BLaER1 treated with 17β-estradiol and CSF1 and Interleukin-3, amounts not matched to agents 10 nM and 100 nM (cell line): ENCODE measurements around the gene ALDH1A2.

Source experiments
- H3K27ac ChIP-seq, 11 experiments: shearing (Covaris generic); formaldehyde crosslinking; 2 replicates each; pipeline ENCODE4 v1.8.1; 2022
- H3K27me3 ChIP-seq, 11 experiments: shearing (Covaris generic); formaldehyde crosslinking; 2 replicates each; pipeline ENCODE4 v1.8.1; 2022
- H3K36me3 ChIP-seq, 11 experiments: shearing (Covaris generic); formaldehyde crosslinking; 2 replicates each; pipeline ENCODE4 v1.8.1; 2022
- H3K4me1 ChIP-seq, 10 experiments: shearing (Covaris generic); formaldehyde crosslinking; 2 replicates each; pipeline ENCODE4 v1.8.1; 2022
- H3K4me2 ChIP-seq, 11 experiments: shearing (Covaris generic); formaldehyde crosslinking; 2 replicates each; pipeline ENCODE4 v1.8.1; 2022
- H3K4me3 ChIP-seq, 10 experiments: shearing (Covaris generic); formaldehyde crosslinking; 2 replicates each; pipeline ENCODE4 v1.8.1; 2022
- H3K9ac ChIP-seq, 11 experiments: shearing (Covaris generic); formaldehyde crosslinking; 2 replicates each; pipeline ENCODE4 v1.8.1; 2022
- H3K9me3 ChIP-seq, 11 experiments: shearing (Covaris generic); formaldehyde crosslinking; replicated peaks in 1 of 11; 2 replicates each; pipeline ENCODE4 v1.8.1; 2022
- H4K20me1 ChIP-seq, 11 experiments: shearing (Covaris generic); formaldehyde crosslinking; 2 replicates each; pipeline ENCODE4 v1.8.1; 2022
- Cebpa-rat ChIP-seq, 11 experiments: shearing (Covaris generic); IDR thresholded peaks; 2 replicates each; pipeline ENCODE4 v1.8.1; 2022

The ALDH1A2 gene

GRCh38 chr15:57946491-57947048, 118.9 kb downstream of the ALDH1A2 start:
- no peaks in the 10 kb centered on the region for H3K36me3 ChIP-seq
- no peak overlapping the region for H3K9ac ChIP-seq
- H3K4me3 ChIP-seq = no peak overlapping the region
- no peaks in the 10 kb centered on the region for H4K20me1 ChIP-seq
- no peak overlapping the region for H3K27ac ChIP-seq
- H3K4me2 ChIP-seq = no peak overlapping the region
- no peaks in the 10 kb centered on the region for H3K4me1 ChIP-seq
- no peaks in the 10 kb centered on the region for H3K9me3 ChIP-seq
- no peaks in the 10 kb centered on the region for H3K27me3 ChIP-seq
- TF ChIP-seq Cebpa-rat (IDR thresholded peaks at IDR 0.05) = no peak

DNA sequence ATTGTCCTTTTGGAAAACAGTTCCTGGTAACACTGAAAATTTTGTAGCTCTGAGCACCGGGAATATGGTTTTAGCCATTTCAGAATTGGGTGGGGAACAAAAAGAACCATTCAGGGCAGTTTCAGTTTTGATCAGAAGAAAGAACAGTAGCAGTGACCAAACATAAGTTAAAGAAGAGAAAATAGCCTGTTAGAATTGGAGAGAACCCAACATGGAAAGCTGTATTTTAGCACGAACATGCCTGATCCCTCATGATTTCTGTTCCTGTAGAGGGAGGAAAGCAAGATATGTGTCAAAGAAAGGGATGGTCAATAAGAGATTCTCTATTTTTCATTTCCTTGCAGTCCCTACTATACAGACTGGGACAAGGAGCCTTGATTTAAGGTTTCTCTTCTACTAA, 119.9 kb downstream of the ALDH1A2 start:
- Histone ChIP-seq H3K9me3 (no peaks in the 10 kb centered on the region), H3K9ac (no peak overlapping the region), H3K36me3 (no peaks in the 10 kb centered on the region), H3K27ac (no peak overlapping the region), H3K4me1 (no peaks in the 10 kb centered on the region), H3K27me3 (no peaks in the 10 kb centered on the region), H3K4me3 (no peak overlapping the region), H4K20me1 (no peaks in the 10 kb centered on the region), H3K4me2 (no peak overlapping the region)
- no peak for TF ChIP-seq Cebpa-rat (IDR thresholded peaks at IDR 0.05)

- Histone ChIP-seq H3K9me3 (peaks cover 0 to 4% (median 0%) of the 10 kb centered on the region in 11 experiments; a peak in 1 of 22 replicates), H3K27ac (no peak overlapping the region), H4K20me1 (no peaks in the 10 kb centered on the region), H3K36me3 (no peaks in the 10 kb centered on the region), H3K4me3 (no peak overlapping the region), H3K27me3 (no peaks in the 10 kb centered on the region), H3K4me2 (no peak overlapping the region), H3K4me1 (no peaks in the 10 kb centered on the region), H3K9ac (no peak overlapping the region)
- no peak for TF ChIP-seq Cebpa-rat (IDR thresholded peaks at IDR 0.05)
Observed at GRCh38 chr15:57943754-57944420, 121.6 kb downstream of the ALDH1A2 start.

- Histone ChIP-seq H3K9ac (no peak overlapping the region), H3K4me1 (no peaks in the 10 kb centered on the region), H3K27me3 (no peaks in the 10 kb centered on the region), H3K4me2 (no peak overlapping the region), H3K4me3 (no peak overlapping the region), H3K9me3 (peaks cover 0 to 4% (median 0%) of the 10 kb centered on the region in 11 experiments; a peak in 1 of 22 replicates), H3K27ac (no peak overlapping the region), H4K20me1 (no peaks in the 10 kb centered on the region), H3K36me3 (no peaks in the 10 kb centered on the region)
- TF ChIP-seq Cebpa-rat (IDR thresholded peaks at IDR 0.05) = no peak
Observed at GRCh38 chr15:57943171-57943570, 122.3 kb downstream of the ALDH1A2 start.

DNA sequence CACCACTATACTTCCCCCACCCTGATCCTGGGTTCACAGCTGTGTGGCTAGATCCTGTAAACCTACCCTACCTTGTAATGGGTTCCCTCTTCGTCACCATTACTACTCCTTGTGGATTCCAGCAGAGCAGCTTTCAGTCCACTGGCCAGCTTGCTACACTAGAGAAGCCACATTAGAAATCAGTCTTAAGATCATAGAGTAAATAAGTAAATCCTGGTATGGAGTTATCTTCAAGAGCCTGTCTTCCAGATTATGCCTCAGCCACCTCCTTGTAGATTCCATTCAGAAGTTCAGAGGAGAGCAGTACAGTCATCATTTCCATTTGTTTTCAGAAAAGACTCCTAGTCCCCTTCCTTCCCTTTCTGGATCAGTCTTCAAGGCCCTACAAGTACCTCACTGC, 123.7 kb downstream of the ALDH1A2 start:
- Histone ChIP-seq H3K9me3 (peaks cover 0 to 7% (median 0%) of the 10 kb centered on the region in 11 experiments; a peak in 2 of 22 replicates), H3K4me2 (no peak overlapping the region), H3K4me1 (no peaks in the 10 kb centered on the region), H3K36me3 (no peaks in the 10 kb centered on the region), H3K4me3 (no peak overlapping the region), H3K27me3 (no peaks in the 10 kb centered on the region), H3K9ac (no peak overlapping the region), H3K27ac (no peak overlapping the region), H4K20me1 (no peaks in the 10 kb centered on the region)
- TF ChIP-seq Cebpa-rat (IDR thresholded peaks at IDR 0.05) = no peak

DNA sequence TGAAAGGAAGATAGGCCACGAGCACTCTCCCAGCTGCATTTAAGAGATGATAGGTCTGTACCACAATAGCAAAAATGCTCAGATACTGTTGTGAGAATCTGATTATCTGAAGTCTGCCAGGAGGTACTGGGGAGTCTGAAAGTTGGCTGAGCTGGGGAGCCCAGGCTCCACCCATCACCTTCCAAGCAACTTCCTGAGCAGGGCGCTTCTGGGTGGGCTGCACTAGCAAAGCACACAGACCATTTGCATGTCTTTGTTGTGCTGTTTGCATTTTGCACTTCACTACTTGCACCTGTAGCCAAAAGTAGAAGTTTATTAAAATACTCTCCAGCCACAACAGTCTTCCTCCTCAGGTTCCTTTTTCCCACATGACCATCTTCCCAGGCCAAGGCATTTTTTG, 133.2 kb downstream of the ALDH1A2 start:
- Histone ChIP-seq H3K36me3 (no peaks in the 10 kb centered on the region), H3K4me1 (no peaks in the 10 kb centered on the region), H3K9ac (no peak overlapping the region), H3K4me2 (no peak overlapping the region), H3K27ac (no peak overlapping the region), H3K27me3 (no peaks in the 10 kb centered on the region), H4K20me1 (no peaks in the 10 kb centered on the region), H3K9me3 (peaks cover 0 to 15% (median 5%) of the 10 kb centered on the region in 11 experiments; a peak in 10 of 22 replicates), H3K4me3 (no peak overlapping the region)
- TF ChIP-seq Cebpa-rat (IDR thresholded peaks at IDR 0.05) = no peak

DNA sequence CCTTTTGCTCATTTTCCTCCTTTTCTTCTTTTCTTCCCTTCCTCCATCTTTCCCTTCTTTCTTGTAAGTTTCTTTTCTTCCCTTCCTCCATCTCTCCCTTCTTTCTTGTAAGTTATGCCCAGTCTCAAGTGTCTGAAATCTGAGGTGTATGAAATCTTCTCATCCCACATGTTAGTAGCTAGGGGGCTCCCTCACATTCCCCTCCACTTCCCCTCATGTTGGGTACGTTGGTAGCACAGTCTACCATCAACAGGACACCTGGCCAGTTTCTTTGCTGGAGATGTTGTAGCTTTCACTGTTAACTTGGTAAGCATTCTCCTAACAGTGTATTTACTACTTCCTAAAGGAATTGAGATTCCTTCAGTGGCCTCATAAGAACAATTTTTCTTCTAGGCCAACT, 133.9 kb downstream of the ALDH1A2 start:
- H3K9me3 ChIP-seq = peaks cover 0 to 15% (median 4%) of the 10 kb centered on the region in 11 experiments; a peak in 8 of 22 replicates
- no peak for TF ChIP-seq Cebpa-rat (IDR thresholded peaks at IDR 0.05)
- H3K27me3 ChIP-seq = no peaks in the 10 kb centered on the region
- no peak overlapping the region for H3K4me3 ChIP-seq
- no peaks in the 10 kb centered on the region for H3K36me3 ChIP-seq
- no peak overlapping the region for H3K27ac ChIP-seq
- no peak overlapping the region for H3K4me2 ChIP-seq
- H3K9ac ChIP-seq = no peak overlapping the region
- H3K4me1 ChIP-seq = no peaks in the 10 kb centered on the region
- H4K20me1 ChIP-seq = no peaks in the 10 kb centered on the region

DNA sequence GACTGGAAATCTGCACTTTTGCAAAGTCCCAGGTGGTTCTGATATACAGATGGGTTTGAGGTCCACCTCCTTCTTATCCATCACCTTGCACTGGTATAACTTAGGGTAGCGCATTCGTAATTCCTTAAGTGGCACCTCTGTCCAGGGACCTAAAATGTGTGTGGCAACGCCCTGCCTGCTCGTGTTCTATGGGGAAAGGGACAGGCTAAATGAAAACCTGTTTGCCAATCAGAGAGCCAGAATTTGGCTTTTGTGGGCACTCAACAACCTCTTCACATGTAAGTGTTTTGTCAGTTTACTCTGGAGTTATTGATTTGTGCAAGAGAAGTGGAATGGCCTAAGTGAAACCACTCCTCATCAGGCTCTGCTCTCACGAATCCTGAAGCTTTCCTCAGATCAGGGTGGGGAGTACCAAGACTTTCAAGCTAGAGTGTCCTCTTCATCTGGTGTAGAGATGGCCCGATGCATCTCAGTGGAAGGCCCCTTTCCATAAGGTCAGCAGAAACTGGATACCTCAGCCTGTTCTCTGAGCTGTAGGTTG, 138.3 kb downstream of the ALDH1A2 start:
- H3K4me1 ChIP-seq = peaks cover 0 to 13% (median 7%) of the 10 kb centered on the region in 10 experiments; a peak in 4 of 20 replicates
- H3K9ac ChIP-seq = no peak overlapping the region
- H3K27me3 ChIP-seq = no peaks in the 10 kb centered on the region
- H3K36me3 ChIP-seq = no peaks in the 10 kb centered on the region
- H3K4me2 ChIP-seq = no peak overlapping the region
- H4K20me1 ChIP-seq = no peaks in the 10 kb centered on the region
- H3K9me3 ChIP-seq = peaks cover 0 to 10% (median 4%) of the 10 kb centered on the region in 11 experiments; a peak in 6 of 22 replicates
- H3K27ac ChIP-seq = no peak overlapping the region
- TF ChIP-seq Cebpa-rat (IDR thresholded peaks at IDR 0.05) = no peak
- no peak overlapping the region for H3K4me3 ChIP-seq

- Histone ChIP-seq H3K9me3 (peaks cover 0 to 10% (median 4%) of the 10 kb centered on the region in 11 experiments; a peak in 6 of 22 replicates), H3K4me1 (peaks cover 0 to 14% (median 9%) of the 10 kb centered on the region in 10 experiments; a peak in 5 of 20 replicates), H3K4me2 (no peak overlapping the region; a peak in 1 of 22 replicates), H4K20me1 (no peaks in the 10 kb centered on the region), H3K9ac (no peak overlapping the region), H3K27ac (no peak overlapping the region), H3K36me3 (no peaks in the 10 kb centered on the region), H3K27me3 (no peaks in the 10 kb centered on the region), H3K4me3 (no peak overlapping the region)
- TF ChIP-seq Cebpa-rat (IDR thresholded peaks at IDR 0.05) = no peak
Observed at GRCh38 chr15:57925650-57926049, 139.9 kb downstream of the ALDH1A2 start.
